Measurements from ENCODE around the gene MUTYH.

Gene MUTYH

GRCh38 chr1:45345014-45345413, 4.8 kb upstream of the MUTYH start:
- Histone ChIP-seq H3K9me3 (ENCODE audit: low read length) (no peaks in the 10 kb centered on the region), H2AFZ (ENCODE audit: low read depth, low read length) (no peak overlapping the region)

GRCh38 chr1:45344499-45344898, 4.3 kb upstream of the MUTYH start:
- Histone ChIP-seq H3K36me3 (ENCODE audit: insufficient read depth, low read length) (peaks cover 38% of the 10 kb centered on the region), H3K4me3 (ENCODE audit: low read length) (no peak overlapping the region), H3K27me3 (ENCODE audit: insufficient read depth, low read length) (no peaks in the 10 kb centered on the region)

More at GRCh38 chr1:45345014-45345413, 4.8 kb upstream of the MUTYH start:
- Histone ChIP-seq H3K4me1 (ENCODE audit: insufficient read depth, low read length) (peaks cover 7% of the 10 kb centered on the region), H3K36me3 (ENCODE audit: insufficient read depth, low read length) (peaks cover 38% of the 10 kb centered on the region), H3K4me3 (ENCODE audit: low read length) (no peak overlapping the region), H3K27me3 (ENCODE audit: insufficient read depth, low read length) (no peaks in the 10 kb centered on the region)

GRCh38 chr1:45340816-45341466, 701 bp upstream of the MUTYH start:
- Histone ChIP-seq H3K4me3 (ENCODE audit: low read length) (peak overlapping the region; percentile 54), H3K27me3 (ENCODE audit: insufficient read depth, low read length) (no peaks in the 10 kb centered on the region), H3K36me3 (ENCODE audit: insufficient read depth, low read length) (peaks cover 38% of the 10 kb centered on the region), H3K4me1 (ENCODE audit: insufficient read depth, low read length) (peaks cover 12% of the 10 kb centered on the region), H2AFZ (ENCODE audit: low read depth, low read length) (peak overlapping the region; percentile 84), H3K9me3 (ENCODE audit: low read length) (no peaks in the 10 kb centered on the region)

More at GRCh38 chr1:45344499-45344898, 4.3 kb upstream of the MUTYH start:
- Histone ChIP-seq H3K9me3 (ENCODE audit: low read length) (no peaks in the 10 kb centered on the region), H2AFZ (ENCODE audit: low read depth, low read length) (no peak overlapping the region), H3K4me1 (ENCODE audit: insufficient read depth, low read length) (peaks cover 7% of the 10 kb centered on the region)

- Histone ChIP-seq H3K27me3 (ENCODE audit: insufficient read depth, low read length) (no peaks in the 10 kb centered on the region), H3K36me3 (ENCODE audit: insufficient read depth, low read length) (peaks cover 32% of the 10 kb centered on the region), H3K4me3 (ENCODE audit: low read length) (no peak overlapping the region), H3K9me3 (ENCODE audit: low read length) (no peaks in the 10 kb centered on the region), H2AFZ (ENCODE audit: low read depth, low read length) (no peak overlapping the region), H3K4me1 (ENCODE audit: insufficient read depth, low read length) (peaks cover 12% of the 10 kb centered on the region)
Measured at GRCh38 chr1:45337630-45338325, 2.5 kb downstream of the MUTYH start.

GRCh38 chr1:45335855-45336324, 4.3 kb downstream of the MUTYH start:
- Histone ChIP-seq H3K4me1 (ENCODE audit: insufficient read depth, low read length) (peaks cover 7% of the 10 kb centered on the region), H3K4me3 (ENCODE audit: low read length) (no peak overlapping the region), H3K36me3 (ENCODE audit: insufficient read depth, low read length) (peaks cover 32% of the 10 kb centered on the region), H3K27me3 (ENCODE audit: insufficient read depth, low read length) (no peaks in the 10 kb centered on the region), H2AFZ (ENCODE audit: low read depth, low read length) (no peak overlapping the region), H3K9me3 (ENCODE audit: low read length) (no peaks in the 10 kb centered on the region)

GRCh38 chr1:45334308-45335245, 5.7 kb downstream of the MUTYH start:
- Histone ChIP-seq H3K4me3 (ENCODE audit: low read length) (no peak overlapping the region), H3K4me1 (ENCODE audit: insufficient read depth, low read length) (peaks cover 5% of the 10 kb centered on the region), H3K27me3 (ENCODE audit: insufficient read depth, low read length) (no peaks in the 10 kb centered on the region), H2AFZ (ENCODE audit: low read depth, low read length) (no peak overlapping the region), H3K9me3 (ENCODE audit: low read length) (no peaks in the 10 kb centered on the region), H3K36me3 (ENCODE audit: insufficient read depth, low read length) (peaks cover 35% of the 10 kb centered on the region)

GRCh38 chr1:45332346-45332720, 7.9 kb downstream of the MUTYH start:
- H3K9me3 ChIP-seq (ENCODE audit: low read length): peaks cover under 1% of the 10 kb centered on the region
- no peak overlapping the region for H2AFZ ChIP-seq (ENCODE audit: low read depth, low read length)
- H3K4me3 ChIP-seq (ENCODE audit: low read length): no peak overlapping the region
- H3K36me3 ChIP-seq (ENCODE audit: insufficient read depth, low read length): peaks cover 46% of the 10 kb centered on the region
- H3K4me1 ChIP-seq (ENCODE audit: insufficient read depth, low read length): no peaks in the 10 kb centered on the region
- no peaks in the 10 kb centered on the region for H3K27me3 ChIP-seq (ENCODE audit: insufficient read depth, low read length)

- H3K36me3 ChIP-seq (ENCODE audit: insufficient read depth, low read length): peaks cover 48% of the 10 kb centered on the region
- H2AFZ ChIP-seq (ENCODE audit: low read depth, low read length): no peak overlapping the region
- peaks cover 3% of the 10 kb centered on the region for H3K9me3 ChIP-seq (ENCODE audit: low read length)
- no peaks in the 10 kb centered on the region for H3K27me3 ChIP-seq (ENCODE audit: insufficient read depth, low read length)
- H3K4me3 ChIP-seq (ENCODE audit: low read length): no peak overlapping the region
- H3K4me1 ChIP-seq (ENCODE audit: insufficient read depth, low read length): no peaks in the 10 kb centered on the region
Measured at GRCh38 chr1:45331436-45332345, 8.5 kb downstream of the MUTYH start.

- no peaks in the 10 kb centered on the region for H3K27me3 ChIP-seq (ENCODE audit: insufficient read depth, low read length)
- H3K9me3 ChIP-seq (ENCODE audit: low read length): peaks cover 3% of the 10 kb centered on the region
- no peak overlapping the region for H3K4me3 ChIP-seq (ENCODE audit: low read length)
- H2AFZ ChIP-seq (ENCODE audit: low read depth, low read length): no peak overlapping the region
- peaks cover 47% of the 10 kb centered on the region for H3K36me3 ChIP-seq (ENCODE audit: insufficient read depth, low read length)
- no peaks in the 10 kb centered on the region for H3K4me1 ChIP-seq (ENCODE audit: insufficient read depth, low read length)
Measured at GRCh38 chr1:45329445-45329844, 10.8 kb downstream of the MUTYH start.

- H3K9me3 ChIP-seq (ENCODE audit: low read length): peaks cover 3% of the 10 kb centered on the region
- H3K27me3 ChIP-seq (ENCODE audit: insufficient read depth, low read length): no peaks in the 10 kb centered on the region
- no peak overlapping the region for H3K4me3 ChIP-seq (ENCODE audit: low read length)
- peaks cover 40% of the 10 kb centered on the region for H3K36me3 ChIP-seq (ENCODE audit: insufficient read depth, low read length)
- no peaks in the 10 kb centered on the region for H3K4me1 ChIP-seq (ENCODE audit: insufficient read depth, low read length)
- H2AFZ ChIP-seq (ENCODE audit: low read depth, low read length): no peak overlapping the region
Measured at GRCh38 chr1:45328680-45329079, 11.6 kb downstream of the MUTYH start.

- H3K4me3 ChIP-seq (ENCODE audit: low read length): no peak overlapping the region
- no peak overlapping the region for H2AFZ ChIP-seq (ENCODE audit: low read depth, low read length)
- no peaks in the 10 kb centered on the region for H3K4me1 ChIP-seq (ENCODE audit: insufficient read depth, low read length)
- peaks cover 34% of the 10 kb centered on the region for H3K36me3 ChIP-seq (ENCODE audit: insufficient read depth, low read length)
- no peaks in the 10 kb centered on the region for H3K27me3 ChIP-seq (ENCODE audit: insufficient read depth, low read length)
- peaks cover 3% of the 10 kb centered on the region for H3K9me3 ChIP-seq (ENCODE audit: low read length)
Measured at GRCh38 chr1:45327644-45328515, 12.4 kb downstream of the MUTYH start.

Measured in neuron (in vitro differentiated cells).